Mesendoderm (in vitro differentiated cells): ENCODE results near the gene ETFA.

Experiments used
- DNase-seq: peaks from one replicate; pipeline ENCODE4 v3.0.0; 2013
- H2AK5ac ChIP-seq: 2 replicates; pipeline ENCODE4 v1.6.1; 2013; ENCODE audit warnings: low read length, inconsistent platforms
- H2BK120ac ChIP-seq: 2 replicates; pipeline ENCODE4 v1.6.1; 2013; ENCODE audit warnings: low read depth, mild to moderate bottlenecking, low read length, moderate library complexity, mixed read lengths
- H2BK15ac ChIP-seq: replicated peaks from 2 replicates; pipeline ENCODE4 v1.6.1; 2013; ENCODE audit warnings: low read depth, mild to moderate bottlenecking, moderate library complexity
- H2BK5ac ChIP-seq: 2 replicates; pipeline ENCODE4 v1.6.1; 2013; ENCODE audit warnings: low read length, inconsistent platforms
- H3K18ac ChIP-seq: 2 replicates; pipeline ENCODE4 v1.6.1; 2013; ENCODE audit warnings: mild to moderate bottlenecking, low read length, mixed read lengths
- H3K23ac ChIP-seq: one replicate; pipeline ENCODE4 v1.6.1; 2013; ENCODE audit warnings: low read length
- H3K27ac ChIP-seq: 2 replicates; pipeline ENCODE4 v1.5.1; 2013; ENCODE audit warnings: low read depth, mild to moderate bottlenecking, inconsistent platforms, low read length, moderate library complexity
- H3K27me3 ChIP-seq: 2 replicates; pipeline ENCODE4 v1.6.1; 2013; ENCODE audit warnings: low read length, control low read depth, mild to moderate bottlenecking, inconsistent platforms; ENCODE audit not compliant: insufficient read depth, poor library complexity
- H3K36me3 ChIP-seq: 2 replicates; pipeline ENCODE4 v1.6.1; 2013; ENCODE audit warnings: low read length, inconsistent platforms; ENCODE audit not compliant: control insufficient read depth, insufficient read depth
- H3K4ac ChIP-seq: one replicate; pipeline ENCODE4 v1.6.1; 2013; ENCODE audit warnings: low read depth, mild to moderate bottlenecking, low read length, moderate library complexity
- H3K4me1 ChIP-seq: 2 replicates; pipeline ENCODE4 v1.6.1; 2013; ENCODE audit warnings: low read depth, low read length, inconsistent platforms; ENCODE audit not compliant: control insufficient read depth
- H3K4me2 ChIP-seq: 2 replicates; pipeline ENCODE4 v1.6.1; 2013; ENCODE audit warnings: low read length
- H3K4me3 ChIP-seq: 2 replicates; pipeline ENCODE4 v1.5.1; 2013; ENCODE audit warnings: mild to moderate bottlenecking, low read length
- H3K56ac ChIP-seq: one replicate; pipeline ENCODE4 v1.6.1; 2013; ENCODE audit warnings: low read length
- H3K79me1 ChIP-seq: 2 replicates; pipeline ENCODE4 v1.6.1; 2013; ENCODE audit warnings: low read length, inconsistent platforms
- H3K79me2 ChIP-seq: 2 replicates; pipeline ENCODE4 v1.6.1; 2013; ENCODE audit warnings: mild to moderate bottlenecking, low read length; ENCODE audit not compliant: control insufficient read depth, insufficient read depth
- H3K9ac ChIP-seq: 2 replicates; pipeline ENCODE4 v1.6.1; 2013; ENCODE audit warnings: low read length, inconsistent platforms
- H4K5ac ChIP-seq: one replicate; pipeline ENCODE4 v1.6.1; 2013; ENCODE audit warnings: low read length
- H4K8ac ChIP-seq: one replicate; pipeline ENCODE4 v1.6.1; 2013; ENCODE audit warnings: low read depth, mild to moderate bottlenecking, control low read depth, low read length, moderate library complexity
- WGBS: extraction: QIAGEN DNeasy Blood & Tissue Kit; methylation state at CpG from one replicate; pipeline ENCODE4 v1.1.7; 2013; ENCODE audit warnings: low lambda C conversion rate, missing lambda C conversion rate; ENCODE audit not compliant: insufficient coverage; ENCODE audit errors: extremely low coverage; 5-methylcytosine and 5-hydroxymethylcytosine counted together

The ETFA gene

GRCh38 chr15:76190070-76190564 lies 121.2 kb downstream of the ETFA start:
- Histone ChIP-seq H4K5ac (no peak overlapping the region), H3K4ac (no peak overlapping the region), H3K79me2 (no peaks in the 10 kb centered on the region), H3K36me3 (no peaks in the 10 kb centered on the region), H3K23ac (no peak overlapping the region), H3K79me1 (no peaks in the 10 kb centered on the region), H3K27ac (no peak overlapping the region), H4K8ac (no peak overlapping the region), H3K4me3 (no peak overlapping the region), H2BK120ac (no peak overlapping the region), H2BK5ac (no peak overlapping the region), H3K27me3 (no peaks in the 10 kb centered on the region), H3K4me1 (peaks cover 5% of the 10 kb centered on the region), H3K9ac (no peak overlapping the region), H3K56ac (no peak overlapping the region), H3K18ac (no peak overlapping the region), H2BK15ac (no peak overlapping the region), H3K4me2 (no peak overlapping the region), H2AK5ac (no peak overlapping the region)
- WGBS, result no CpG with 5 or more reads among the region's 12 CpGs
- no peak for DNase-seq

GRCh38 chr15:76189106-76189505 lies 122.2 kb downstream of the ETFA start:
- Histone ChIP-seq H3K4ac (no peak overlapping the region), H3K79me2 (no peaks in the 10 kb centered on the region), H3K23ac (no peak overlapping the region), H3K27ac (no peak overlapping the region), H3K4me2 (no peak overlapping the region), H3K9ac (no peak overlapping the region), H2BK15ac (no peak overlapping the region), H3K4me1 (peaks cover 2% of the 10 kb centered on the region), H2AK5ac (no peak overlapping the region), H3K36me3 (no peaks in the 10 kb centered on the region), H3K79me1 (no peaks in the 10 kb centered on the region), H3K27me3 (no peaks in the 10 kb centered on the region), H4K5ac (no peak overlapping the region), H3K18ac (no peak overlapping the region), H2BK120ac (no peak overlapping the region), H3K56ac (no peak overlapping the region), H3K4me3 (no peak overlapping the region), H2BK5ac (no peak overlapping the region), H4K8ac (no peak overlapping the region)
- no CpG with 5 or more reads among the region's 2 CpGs for WGBS
- DNase-seq, result no peak

GRCh38 chr15:76187163-76187562 lies 124.1 kb downstream of the ETFA start:
- H2BK5ac ChIP-seq, result no peak overlapping the region
- no peaks in the 10 kb centered on the region for H3K27me3 ChIP-seq
- H3K4me3 ChIP-seq, result no peak overlapping the region
- no peaks in the 10 kb centered on the region for H3K79me2 ChIP-seq
- no peak overlapping the region for H3K9ac ChIP-seq
- H4K5ac ChIP-seq, result no peak overlapping the region
- H2AK5ac ChIP-seq, result no peak overlapping the region
- no CpG with 5 or more reads among the region's 4 CpGs for WGBS
- H3K4me2 ChIP-seq, result no peak overlapping the region
- no peak overlapping the region for H2BK15ac ChIP-seq
- no peak overlapping the region for H2BK120ac ChIP-seq
- no peaks in the 10 kb centered on the region for H3K4me1 ChIP-seq
- H3K79me1 ChIP-seq, result no peaks in the 10 kb centered on the region
- H3K18ac ChIP-seq, result no peak overlapping the region
- no peak for DNase-seq
- H3K23ac ChIP-seq, result no peak overlapping the region
- H3K56ac ChIP-seq, result no peak overlapping the region
- H4K8ac ChIP-seq, result no peak overlapping the region
- no peaks in the 10 kb centered on the region for H3K36me3 ChIP-seq
- no peak overlapping the region for H3K4ac ChIP-seq
- no peak overlapping the region for H3K27ac ChIP-seq

- DNase-seq, result peak; percentile 92
- Histone ChIP-seq H3K56ac (no peak overlapping the region), H3K4me2 (no peak overlapping the region), H3K18ac (no peak overlapping the region), H3K9ac (no peak overlapping the region), H3K27ac (no peak overlapping the region), H3K4me1 (no peaks in the 10 kb centered on the region), H3K4me3 (no peak overlapping the region), H2AK5ac (no peak overlapping the region), H3K79me1 (no peaks in the 10 kb centered on the region), H3K4ac (no peak overlapping the region), H2BK15ac (no peak overlapping the region), H2BK5ac (no peak overlapping the region), H2BK120ac (no peak overlapping the region), H4K5ac (no peak overlapping the region), H4K8ac (no peak overlapping the region), H3K27me3 (no peaks in the 10 kb centered on the region), H3K79me2 (no peaks in the 10 kb centered on the region), H3K23ac (no peak overlapping the region), H3K36me3 (no peaks in the 10 kb centered on the region)
- WGBS, result no CpG with 5 or more reads among the region's 3 CpGs
Measured at GRCh38 chr15:76185716-76186115, 125.6 kb downstream of the ETFA start.

GRCh38 chr15:76184650-76185035 lies 126.6 kb downstream of the ETFA start:
- H3K56ac ChIP-seq, result no peak overlapping the region
- H4K5ac ChIP-seq, result no peak overlapping the region
- H3K79me1 ChIP-seq, result no peaks in the 10 kb centered on the region
- no peak overlapping the region for H3K4me3 ChIP-seq
- DNase-seq, result no peak
- H2BK120ac ChIP-seq, result no peak overlapping the region
- H3K23ac ChIP-seq, result no peak overlapping the region
- no peak overlapping the region for H3K9ac ChIP-seq
- H3K79me2 ChIP-seq, result no peaks in the 10 kb centered on the region
- H2AK5ac ChIP-seq, result no peak overlapping the region
- H4K8ac ChIP-seq, result no peak overlapping the region
- no CpG with 5 or more reads among the region's 13 CpGs for WGBS
- H3K4me2 ChIP-seq, result no peak overlapping the region
- no peaks in the 10 kb centered on the region for H3K36me3 ChIP-seq
- H3K4ac ChIP-seq, result no peak overlapping the region
- no peak overlapping the region for H3K27ac ChIP-seq
- no peak overlapping the region for H3K18ac ChIP-seq
- H2BK5ac ChIP-seq, result no peak overlapping the region
- H3K27me3 ChIP-seq, result no peaks in the 10 kb centered on the region
- no peak overlapping the region for H2BK15ac ChIP-seq
- no peaks in the 10 kb centered on the region for H3K4me1 ChIP-seq

- no peak for DNase-seq
- Histone ChIP-seq H3K27ac (no peak overlapping the region), H2BK5ac (no peak overlapping the region), H3K79me1 (no peaks in the 10 kb centered on the region), H3K23ac (no peak overlapping the region), H2BK120ac (no peak overlapping the region), H4K5ac (no peak overlapping the region), H3K4me3 (no peak overlapping the region), H3K4ac (no peak overlapping the region), H3K4me1 (no peaks in the 10 kb centered on the region), H4K8ac (no peak overlapping the region), H2BK15ac (no peak overlapping the region), H3K36me3 (no peaks in the 10 kb centered on the region), H3K27me3 (no peaks in the 10 kb centered on the region), H3K4me2 (no peak overlapping the region), H3K18ac (no peak overlapping the region), H2AK5ac (no peak overlapping the region), H3K79me2 (no peaks in the 10 kb centered on the region), H3K9ac (no peak overlapping the region), H3K56ac (no peak overlapping the region)
- WGBS, result no CpG with 5 or more reads among the region's 10 CpGs
Measured at GRCh38 chr15:76183930-76184649, 127.2 kb downstream of the ETFA start.
